Keratinocyte (primary cell): ENCODE data around the gene PTMS. TPM values are rescaled to one million over a fixed set of nuclear protein-coding genes. Genes with fewer than 3 reads are reported as not detected.

Experiments used
- DNase-seq: peaks from one replicate; pipeline ENCODE4 v3.0.0-alpha.2; 2011; ENCODE audit warnings: low read depth, missing footprints, low spot score
- FAIRE-seq: peaks from 2 replicates; lab custom pipeline; 2011; peaks lifted over from hg19 to GRCh38; lab: Jason Lieb, UNC
- H2AFZ ChIP-seq: 2 replicates; pipeline ENCODE4 v1.6.0; 2012; ENCODE audit warnings: low read length, control low read depth, inconsistent platforms; ENCODE audit not compliant: control insufficient read depth
- H3K27ac ChIP-seq: 2 replicates; pipeline ENCODE4 v1.5.1; 2011; ENCODE audit warnings: low read length; ENCODE audit not compliant: control insufficient read depth, insufficient read depth
- H3K27me3 ChIP-seq: 3 replicates; pipeline ENCODE4 v1.6.0; 2011; ENCODE audit warnings: low read length; ENCODE audit not compliant: control insufficient read depth, insufficient read depth; ENCODE audit errors: extremely low read depth
- H3K36me3 ChIP-seq, 2 experiments: 2 replicates in 1 of 2; 3 replicates in 1 of 2; pipeline ENCODE4 v1.5.1; 2011; ENCODE audit warnings: low read length in 2 of 2, mild to moderate bottlenecking in 1 of 2; ENCODE audit not compliant: control insufficient read depth in 2 of 2, insufficient read depth in 2 of 2; ENCODE audit errors: extremely low read depth in 1 of 2
- H3K4me1 ChIP-seq: 3 replicates; pipeline ENCODE4 v1.5.1; 2011; ENCODE audit warnings: low read length; ENCODE audit not compliant: control insufficient read depth, insufficient read depth; ENCODE audit errors: extremely low read depth
- H3K4me2 ChIP-seq: 3 replicates; pipeline ENCODE4 v1.6.0; 2011; ENCODE audit warnings: low read depth, low read length; ENCODE audit not compliant: control insufficient read depth, insufficient read depth; ENCODE audit errors: extremely low read depth
- H3K4me3 ChIP-seq, 3 experiments: fragments of 200-600 bp in 1 of 3; sonication (generic) in 1 of 3; 2 replicates in 2 of 3; 3 replicates in 1 of 3; pipeline ENCODE4 v1.5.1; 2011 to 2016; ENCODE audit warnings: low read length in 3 of 3, mild to moderate bottlenecking in 3 of 3, control low read depth in 2 of 3, inconsistent platforms in 1 of 3, low read depth in 1 of 3, mixed read lengths in 1 of 3, mixed run types in 1 of 3, moderate library complexity in 1 of 3; ENCODE audit not compliant: control insufficient read depth in 2 of 3, insufficient read depth in 2 of 3; ENCODE audit errors: extremely low read depth in 1 of 3
- H3K79me2 ChIP-seq: 2 replicates; pipeline ENCODE4 v1.6.0; 2012; ENCODE audit warnings: low read length; ENCODE audit not compliant: control insufficient read depth, insufficient read depth
- H3K9ac ChIP-seq: 3 replicates; pipeline ENCODE4 v1.6.0; 2011; ENCODE audit warnings: low read length; ENCODE audit not compliant: control insufficient read depth, insufficient read depth; ENCODE audit errors: extremely low read depth
- H3K9me1 ChIP-seq: 3 replicates; pipeline ENCODE4 v1.6.0; 2011; ENCODE audit warnings: low read length; ENCODE audit not compliant: control insufficient read depth, insufficient read depth; ENCODE audit errors: extremely low read depth
- H3K9me3 ChIP-seq: 2 replicates; pipeline ENCODE4 v1.5.1; 2012; ENCODE audit warnings: low read depth, low read length; ENCODE audit not compliant: control insufficient read depth
- H4K20me1 ChIP-seq: 3 replicates; pipeline ENCODE4 v1.6.0; 2011; ENCODE audit warnings: low read length; ENCODE audit not compliant: control insufficient read depth, insufficient read depth; ENCODE audit errors: extremely low read depth
- CTCF ChIP-seq, 3 experiments: IDR thresholded peaks in 1 of 3; conservative IDR thresholded peaks in 1 of 3; optimal IDR thresholded peaks in 1 of 3; 2 replicates in 2 of 3; 3 replicates in 1 of 3; pipeline versions ENCODE3 to v1.5.1; 2011; ENCODE audit warnings: low read length in 3 of 3, mild to moderate bottlenecking in 3 of 3, moderate library complexity in 2 of 3, control low read depth in 1 of 3, inconsistent platforms in 1 of 3; ENCODE audit not compliant: insufficient read depth in 2 of 3; ENCODE audit errors: extremely low read depth in 1 of 3
- EZH2 ChIP-seq: IDR thresholded peaks from one replicate; pipeline ENCODE4 v1.6.1; 2012; ENCODE audit warnings: inconsistent platforms, mild to moderate bottlenecking, low read length, moderate library complexity
- dilution Hi-C: fragments of 300-500 bp; cut with MboI; formaldehyde crosslinking; loops from one replicate; pipeline ENCODE4 v1.7.0; 2020; ENCODE audit warnings: low sequenced_read_pairs; ENCODE audit not compliant: extremely low pct_ligation_motif_present
- polyA plus RNA-seq, 5 experiments: library from polyadenylated mRNA; depleted of rRNA in 3 of 5; stranded (reverse) in 3 of 5; stranded (forward) in 1 of 5; unstranded in 1 of 5; fragments of >200 nt; gene quantifications; 1 replicate in 1 of 5; 2 replicates in 3 of 5; 3 replicates in 1 of 5; pipeline versions ENCODE4 v1.2.1 to v1.2.3, GENCODE V29; 2011 to 2012; ENCODE audit warnings: missing spikeins in 2 of 5, low read depth in 1 of 5, low replicate concordance in 1 of 5

PTMS gene
- polyA plus RNA-seq, 1 donor (not counting 4 experiments of a cell fraction or from before 2014, with no cell fraction given) = 119 TPM

GRCh38 chr12:6770094-6770493, 3.9 kb downstream of the PTMS start:
- Histone ChIP-seq H3K27ac (no peak overlapping the region), H3K27me3 (peaks cover 22% of the 10 kb centered on the region), H3K4me2 (no peak overlapping the region), H3K36me3 (peaks cover 4 to 7% of the 10 kb centered on the region in 2 experiments), H4K20me1 (no peaks in the 10 kb centered on the region), H3K9me1 (no peaks in the 10 kb centered on the region), H3K4me3 (no peak overlapping the region), H2AFZ (no peak overlapping the region), H3K79me2 (peaks cover 11% of the 10 kb centered on the region), H3K9me3 (no peaks in the 10 kb centered on the region), H3K9ac (no peak overlapping the region), H3K4me1 (peaks cover 18% of the 10 kb centered on the region)
- dilution Hi-C loops = no loop called here
- DNase-seq (no peak), FAIRE-seq (no peak)
- TF ChIP-seq CTCF (optimal IDR thresholded peaks at IDR 0.05 in 1 of 3, IDR thresholded peaks at IDR 0.05 in 1 of 3, conservative IDR thresholded peaks at IDR 0.05 in 1 of 3; ENCODE audit: extremely low read depth in 1 of 3, insufficient read depth in 2 of 3, low read length in 3 of 3) = no peak
- no peak for TF ChIP-seq EZH2

- H3K9me3 ChIP-seq = no peaks in the 10 kb centered on the region
- peaks cover 22% of the 10 kb centered on the region for H3K27me3 ChIP-seq
- no peaks in the 10 kb centered on the region for H3K9me1 ChIP-seq
- H2AFZ ChIP-seq = no peak overlapping the region
- H3K27ac ChIP-seq = no peak overlapping the region
- DNase-seq (no peak), FAIRE-seq (no peak)
- no peak overlapping the region for H3K9ac ChIP-seq
- H3K79me2 ChIP-seq = peaks cover 11% of the 10 kb centered on the region
- dilution Hi-C loops = no loop called here
- H3K4me1 ChIP-seq = peaks cover 14% of the 10 kb centered on the region
- peaks cover 4 to 7% of the 10 kb centered on the region in 2 experiments for H3K36me3 ChIP-seq
- H3K4me2 ChIP-seq = no peak overlapping the region
- TF ChIP-seq EZH2 (no peak), CTCF (optimal IDR thresholded peaks at IDR 0.05 in 1 of 3, IDR thresholded peaks at IDR 0.05 in 1 of 3, conservative IDR thresholded peaks at IDR 0.05 in 1 of 3; ENCODE audit: extremely low read depth in 1 of 3, insufficient read depth in 2 of 3, low read length in 3 of 3) (no peak)
- no peak overlapping the region for H3K4me3 ChIP-seq
- no peaks in the 10 kb centered on the region for H4K20me1 ChIP-seq
Observed at GRCh38 chr12:6770600-6770999, 4.4 kb downstream of the PTMS start.
